GM23338 (cell line): ENCODE results near the gene CHD1. TPM values are rescaled to one million over a fixed set of nuclear protein-coding genes. Genes with fewer than 3 reads are reported as not detected.

Experiments used
- ATAC-seq: fragments of 200-7000 bp; cut with Tn5 transposase; 3 replicates; pipeline ENCODE4 v1.9.1; 2020
- DNase-seq: peaks from one replicate; pipeline ENCODE4 v3.0.0-alpha.2; 2015; ENCODE audit warnings: low spot score
- H2AFZ ChIP-seq: fragments of 200-600 bp; sonication (generic); 2 replicates; pipeline ENCODE4 v1.8.0; 2016; ENCODE audit warnings: antibody characterized with exemption, mild to moderate bottlenecking, moderate library complexity
- H3F3A ChIP-seq: fragments of 200-600 bp; sonication (generic); replicated peaks from 2 replicates; pipeline ENCODE4 v1.8.0; 2017; ENCODE audit warnings: antibody characterized with exemption, mixed run types, low read depth
- H3K27ac ChIP-seq: fragments of 200-600 bp; sonication (generic); 2 replicates; pipeline ENCODE4 v1.6.1; 2016; ENCODE audit warnings: low read depth
- H3K27me3 ChIP-seq: fragments of 200-600 bp; sonication (generic); 2 replicates; pipeline ENCODE4 v1.8.0; 2016; ENCODE audit warnings: mild to moderate bottlenecking, mixed run types, moderate library complexity; ENCODE audit not compliant: insufficient read depth
- H3K36me3 ChIP-seq: fragments of 200-600 bp; sonication (generic); 2 replicates; pipeline ENCODE4 v1.8.0; 2016; ENCODE audit warnings: mild to moderate bottlenecking; ENCODE audit not compliant: insufficient read depth
- H3K4me1 ChIP-seq: fragments of 200-600 bp; sonication (generic); 2 replicates; pipeline ENCODE4 v1.8.0; 2016; ENCODE audit warnings: mild to moderate bottlenecking, moderate library complexity; ENCODE audit not compliant: insufficient read depth
- H3K4me2 ChIP-seq: fragments of 200-600 bp; sonication (generic); 2 replicates; pipeline ENCODE4 v1.7.1; 2017; ENCODE audit warnings: mixed run types
- H3K4me3 ChIP-seq: fragments of 200-600 bp; sonication (generic); 2 replicates; pipeline ENCODE4 v1.6.1; 2016; ENCODE audit warnings: mixed run types
- H3K79me2 ChIP-seq: fragments of 200-600 bp; sonication (generic); replicated peaks from 2 replicates; pipeline ENCODE4 v1.8.0; 2017; ENCODE audit warnings: mild to moderate bottlenecking; ENCODE audit not compliant: insufficient read depth
- H3K9me2 ChIP-seq: fragments of 200-600 bp; sonication (generic); 2 replicates; pipeline ENCODE4 v1.8.0; 2017; ENCODE audit not compliant: insufficient read depth
- H4K20me1 ChIP-seq: fragments of 200-600 bp; sonication (generic); replicated peaks from 2 replicates; pipeline ENCODE4 v1.8.0; 2017; ENCODE audit warnings: mild to moderate bottlenecking; ENCODE audit not compliant: insufficient read depth
- H3K27ac Mint-ChIP-seq: 2 replicates; pipeline ENCODE4 v1.8.0; 2020; ENCODE audit warnings: inconsistent platforms, mild to moderate bottlenecking, moderate library complexity, mixed read lengths
- H3K27me3 Mint-ChIP-seq: 3 replicates; pipeline ENCODE4 v1.8.0; 2022; ENCODE audit warnings: low read depth, mild to moderate bottlenecking, moderate library complexity, mixed read lengths, inconsistent platforms; ENCODE audit not compliant: insufficient read depth, poor library complexity
- H3K36me3 Mint-ChIP-seq: 3 replicates; pipeline ENCODE4 v1.8.0; 2021; ENCODE audit warnings: low read depth, mild to moderate bottlenecking, inconsistent platforms, moderate library complexity, mixed read lengths
- H3K4me1 Mint-ChIP-seq: 3 replicates; pipeline ENCODE4 v1.8.0; 2020; ENCODE audit warnings: mild to moderate bottlenecking, inconsistent platforms, mixed read lengths
- H3K4me3 Mint-ChIP-seq: 3 replicates; pipeline ENCODE4 v1.8.0; 2021; ENCODE audit warnings: moderate library complexity, mild to moderate bottlenecking, inconsistent platforms, mixed read lengths
- H3K9me3 Mint-ChIP-seq: 3 replicates; pipeline ENCODE4 v1.8.0; 2020; ENCODE audit warnings: moderate library complexity, mild to moderate bottlenecking, inconsistent platforms, mixed read lengths
- CREB1 ChIP-seq: fragments of 250-450 bp; sonication (Bioruptor Pico); IDR thresholded peaks from 2 replicates; pipeline ENCODE4 v1.5.0; 2020; ENCODE audit warnings: low read depth, mild to moderate bottlenecking, moderate library complexity
- EZH2 ChIP-seq: fragments of 200-600 bp; sonication (generic); IDR thresholded peaks from one replicate; pipeline ENCODE4 v1.8.0; 2017; ENCODE audit warnings: antibody characterized with exemption, mild to moderate bottlenecking, low read depth; ENCODE audit not compliant: unreplicated experiment
- JUNB ChIP-seq: IDR thresholded peaks from one replicate; pipeline ENCODE4 v1.6.1; 2016; ENCODE audit warnings: antibody characterized with exemption; ENCODE audit not compliant: unreplicated experiment
- NANOG ChIP-seq: IDR thresholded peaks from 2 replicates; pipeline ENCODE4 v1.6.1; 2016; ENCODE audit warnings: antibody characterized with exemption, borderline replicate concordance
- POLR2AphosphoS5 ChIP-seq: IDR thresholded peaks from 2 replicates; pipeline ENCODE4 v1.6.1; 2016; ENCODE audit warnings: antibody characterized with exemption, low read depth
- STAT1 ChIP-seq: IDR thresholded peaks from one replicate; pipeline ENCODE4 v1.6.1; 2016; ENCODE audit warnings: antibody characterized with exemption; ENCODE audit not compliant: unreplicated experiment
- ZNF114 ChIP-seq: fragments of 250-450 bp; sonication (Bioruptor Pico); IDR thresholded peaks from 2 replicates; pipeline ENCODE4 v1.5.0; 2020; ENCODE audit warnings: mild to moderate bottlenecking, moderate library complexity
- ZNF331 ChIP-seq: fragments of 250-450 bp; sonication (Bioruptor Pico); IDR thresholded peaks from 2 replicates; pipeline ENCODE4 v1.5.0; 2020; ENCODE audit warnings: low read depth, mild to moderate bottlenecking, moderate library complexity
- ZNF462 ChIP-seq: fragments of 250-450 bp; sonication (Bioruptor Pico); IDR thresholded peaks from 2 replicates; pipeline ENCODE4 v1.5.0; 2020; ENCODE audit warnings: mild to moderate bottlenecking, moderate library complexity
- polyA plus RNA-seq: library from polyadenylated mRNA; unstranded; fragments of >200 nt; fragmentation: Nextera tagmentation; extraction: Ambion mirVana; gene quantifications from 2 replicates; pipeline ENCODE4 v1.2.1, GENCODE V29; 2016
- total RNA-seq: library from RNA; depleted of rRNA; stranded (reverse); fragments of >200 nt; shearing (Covaris generic); gene quantifications from 2 replicates; pipeline ENCODE4 v1.2.3, GENCODE V29; 2014
- TF ChIP-seq, protein P1 (sequence below): IDR thresholded peaks from one replicate; pipeline ENCODE4 v1.6.1; 2018; ENCODE audit warnings: antibody characterized with exemption; ENCODE audit not compliant: unreplicated experiment
- TF ChIP-seq, protein P2 (sequence below), 2 experiments: fragments of 200-600 bp in 1 of 2; sonication (generic) in 1 of 2; conservative IDR thresholded peaks; 2 replicates each; pipeline versions ENCODE4 v1.5.1 to v1.6.1; 2016 to 2017; ENCODE audit warnings: antibody characterized with exemption in 2 of 2, low read depth in 2 of 2, mild to moderate bottlenecking in 2 of 2, moderate library complexity in 1 of 2
- TF ChIP-seq, protein P3 (sequence below): IDR thresholded peaks from 2 replicates; pipeline ENCODE4 v1.6.1; 2016; ENCODE audit warnings: antibody characterized with exemption

CHD1 gene
- total and polyA plus RNA-seq, 2 experiments from 2014 or later: 36.4 to 75.6 TPM

DNA sequence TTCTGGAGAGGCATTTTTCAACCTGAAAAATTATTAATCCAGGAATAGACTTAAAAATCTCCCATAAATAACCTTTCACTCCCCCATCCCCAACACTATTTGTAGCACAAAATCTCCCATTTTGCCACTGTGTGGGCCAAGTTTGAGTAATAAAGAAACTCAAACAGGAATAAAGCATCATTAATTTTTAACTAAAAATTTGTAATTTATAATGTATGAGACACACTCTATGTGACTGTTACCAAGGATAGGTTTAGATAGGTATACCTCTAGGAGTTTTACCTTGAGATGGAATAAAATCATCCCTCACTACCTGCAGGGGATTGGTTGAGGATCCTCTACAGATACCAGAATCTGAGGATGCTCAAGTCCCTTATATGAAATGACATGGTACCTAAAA lies 30.1 kb downstream of the CHD1 start (continued):
- TF ChIP-seq ZNF462 (CRISPR knock-in tag): no peak
- TF ChIP-seq ZNF114 (CRISPR knock-in tag): no peak

DNA sequence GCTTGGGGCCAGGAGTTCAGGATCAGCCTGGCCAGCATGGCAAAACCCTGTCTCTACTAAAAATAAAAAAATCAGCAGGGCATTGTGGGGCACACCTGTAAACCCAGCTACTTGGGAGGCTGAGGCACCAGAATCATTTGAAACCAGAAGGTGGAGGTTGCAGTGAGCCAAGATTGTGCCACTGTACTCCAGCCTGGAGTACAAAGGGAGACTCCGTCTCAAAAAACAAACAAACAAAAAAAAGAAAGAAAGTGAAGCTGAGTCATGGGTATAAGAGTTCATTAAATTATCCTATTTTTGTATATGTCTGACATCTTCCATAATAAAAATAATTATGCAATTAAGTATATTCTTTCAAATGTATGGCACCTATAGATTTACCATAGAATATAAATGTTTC lies 37.2 kb downstream of the CHD1 start:
- Histone ChIP-seq H3K36me3 (peaks cover 57% of the 10 kb centered on the region), H2AFZ (no peak overlapping the region), H3F3A (no peaks in the 10 kb centered on the region), H3K4me2 (no peak overlapping the region), H3K4me3 (no peak overlapping the region), H3K27ac (no peak overlapping the region), H3K27me3 (no peaks in the 10 kb centered on the region), H3K4me1 (no peaks in the 10 kb centered on the region), H4K20me1 (no peaks in the 10 kb centered on the region), H3K79me2 (0 out of 2 replicates have a peak, but pooled peaks cover 6% of the 10 kb centered on the region), H3K9me2 (no peaks in the 10 kb centered on the region)
- Mint-ChIP-seq H3K4me3 (no peak overlapping the region), H3K36me3 (peaks cover 72% of the 10 kb centered on the region), H3K27ac (no peak overlapping the region), H3K4me1 (no peaks in the 10 kb centered on the region), H3K27me3 (no peaks in the 10 kb centered on the region), H3K9me3 (no peaks in the 10 kb centered on the region)
- DNase-seq: no peak
- no peak for ATAC-seq
- TF ChIP-seq CREB1 (CRISPR knock-in tag): no peak
- TF ChIP-seq, protein P1, sequence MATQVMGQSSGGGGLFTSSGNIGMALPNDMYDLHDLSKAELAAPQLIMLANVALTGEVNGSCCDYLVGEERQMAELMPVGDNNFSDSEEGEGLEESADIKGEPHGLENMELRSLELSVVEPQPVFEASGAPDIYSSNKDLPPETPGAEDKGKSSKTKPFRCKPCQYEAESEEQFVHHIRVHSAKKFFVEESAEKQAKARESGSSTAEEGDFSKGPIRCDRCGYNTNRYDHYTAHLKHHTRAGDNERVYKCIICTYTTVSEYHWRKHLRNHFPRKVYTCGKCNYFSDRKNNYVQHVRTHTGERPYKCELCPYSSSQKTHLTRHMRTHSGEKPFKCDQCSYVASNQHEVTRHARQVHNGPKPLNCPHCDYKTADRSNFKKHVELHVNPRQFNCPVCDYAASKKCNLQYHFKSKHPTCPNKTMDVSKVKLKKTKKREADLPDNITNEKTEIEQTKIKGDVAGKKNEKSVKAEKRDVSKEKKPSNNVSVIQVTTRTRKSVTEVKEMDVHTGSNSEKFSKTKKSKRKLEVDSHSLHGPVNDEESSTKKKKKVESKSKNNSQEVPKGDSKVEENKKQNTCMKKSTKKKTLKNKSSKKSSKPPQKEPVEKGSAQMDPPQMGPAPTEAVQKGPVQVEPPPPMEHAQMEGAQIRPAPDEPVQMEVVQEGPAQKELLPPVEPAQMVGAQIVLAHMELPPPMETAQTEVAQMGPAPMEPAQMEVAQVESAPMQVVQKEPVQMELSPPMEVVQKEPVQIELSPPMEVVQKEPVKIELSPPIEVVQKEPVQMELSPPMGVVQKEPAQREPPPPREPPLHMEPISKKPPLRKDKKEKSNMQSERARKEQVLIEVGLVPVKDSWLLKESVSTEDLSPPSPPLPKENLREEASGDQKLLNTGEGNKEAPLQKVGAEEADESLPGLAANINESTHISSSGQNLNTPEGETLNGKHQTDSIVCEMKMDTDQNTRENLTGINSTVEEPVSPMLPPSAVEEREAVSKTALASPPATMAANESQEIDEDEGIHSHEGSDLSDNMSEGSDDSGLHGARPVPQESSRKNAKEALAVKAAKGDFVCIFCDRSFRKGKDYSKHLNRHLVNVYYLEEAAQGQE: no peak
- no peak for TF ChIP-seq EZH2
- no peak for TF ChIP-seq STAT1
- TF ChIP-seq ZNF331: no peak
- TF ChIP-seq POLR2AphosphoS5: no peak
- TF ChIP-seq JUNB: no peak
- TF ChIP-seq, protein P2, sequence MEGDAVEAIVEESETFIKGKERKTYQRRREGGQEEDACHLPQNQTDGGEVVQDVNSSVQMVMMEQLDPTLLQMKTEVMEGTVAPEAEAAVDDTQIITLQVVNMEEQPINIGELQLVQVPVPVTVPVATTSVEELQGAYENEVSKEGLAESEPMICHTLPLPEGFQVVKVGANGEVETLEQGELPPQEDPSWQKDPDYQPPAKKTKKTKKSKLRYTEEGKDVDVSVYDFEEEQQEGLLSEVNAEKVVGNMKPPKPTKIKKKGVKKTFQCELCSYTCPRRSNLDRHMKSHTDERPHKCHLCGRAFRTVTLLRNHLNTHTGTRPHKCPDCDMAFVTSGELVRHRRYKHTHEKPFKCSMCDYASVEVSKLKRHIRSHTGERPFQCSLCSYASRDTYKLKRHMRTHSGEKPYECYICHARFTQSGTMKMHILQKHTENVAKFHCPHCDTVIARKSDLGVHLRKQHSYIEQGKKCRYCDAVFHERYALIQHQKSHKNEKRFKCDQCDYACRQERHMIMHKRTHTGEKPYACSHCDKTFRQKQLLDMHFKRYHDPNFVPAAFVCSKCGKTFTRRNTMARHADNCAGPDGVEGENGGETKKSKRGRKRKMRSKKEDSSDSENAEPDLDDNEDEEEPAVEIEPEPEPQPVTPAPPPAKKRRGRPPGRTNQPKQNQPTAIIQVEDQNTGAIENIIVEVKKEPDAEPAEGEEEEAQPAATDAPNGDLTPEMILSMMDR (conservative IDR thresholded peaks at IDR 0.05; ENCODE audit: low read depth in 2 of 2): no peak
- TF ChIP-seq, protein P3, sequence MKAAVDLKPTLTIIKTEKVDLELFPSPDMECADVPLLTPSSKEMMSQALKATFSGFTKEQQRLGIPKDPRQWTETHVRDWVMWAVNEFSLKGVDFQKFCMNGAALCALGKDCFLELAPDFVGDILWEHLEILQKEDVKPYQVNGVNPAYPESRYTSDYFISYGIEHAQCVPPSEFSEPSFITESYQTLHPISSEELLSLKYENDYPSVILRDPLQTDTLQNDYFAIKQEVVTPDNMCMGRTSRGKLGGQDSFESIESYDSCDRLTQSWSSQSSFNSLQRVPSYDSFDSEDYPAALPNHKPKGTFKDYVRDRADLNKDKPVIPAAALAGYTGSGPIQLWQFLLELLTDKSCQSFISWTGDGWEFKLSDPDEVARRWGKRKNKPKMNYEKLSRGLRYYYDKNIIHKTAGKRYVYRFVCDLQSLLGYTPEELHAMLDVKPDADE: no peak
- TF ChIP-seq NANOG: no peak
